HCT116 (cell line): Measurements from ENCODE around the gene KRT6A.

Experiments used
- CEBPB ChIP-seq: IDR thresholded peaks from 2 replicates; pipeline ENCODE4 v1.6.1; 2012; ENCODE audit warnings: low read depth
- EZH2 ChIP-seq: fragments of 200-600 bp; sonication (generic); IDR thresholded peaks from 2 replicates; pipeline ENCODE4 v1.6.1; 2017; ENCODE audit warnings: antibody characterized with exemption, mixed run types
- EZH2phosphoT487 ChIP-seq: fragments of 200-600 bp; IDR thresholded peaks from 2 replicates; pipeline ENCODE4 v1.6.1; 2018; ENCODE audit warnings: antibody characterized with exemption, borderline replicate concordance
- JUND ChIP-seq: IDR thresholded peaks from 2 replicates; pipeline ENCODE4 v1.6.1; 2012
- POLR2A ChIP-seq: IDR thresholded peaks from 2 replicates; pipeline ENCODE4 v1.7.0; 2011; ENCODE audit warnings: borderline replicate concordance; ENCODE audit not compliant: insufficient read depth, insufficient read length; ENCODE audit errors: extremely low read depth
- ZNF274 ChIP-seq: fragments of 200-500 bp; sonication (Bioruptor generic); IDR thresholded peaks from 2 replicates; pipeline ENCODE4 v1.6.1; 2014; ENCODE audit warnings: mild to moderate bottlenecking, low read depth, low read length, inconsistent platforms
- TF ChIP-seq, protein P1 (sequence below): IDR thresholded peaks from 2 replicates; pipeline ENCODE4 v1.6.1; 2012
- TF ChIP-seq, protein P2 (sequence below), 3 experiments: fragments of 200-600 bp in 1 of 3; sonication (generic) in 1 of 3; IDR thresholded peaks in 2 of 3; conservative IDR thresholded peaks in 1 of 3; 2 replicates each; pipeline ENCODE4 v1.5.1; 2012 to 2017; ENCODE audit warnings: low read depth in 2 of 3, low read length in 2 of 3, antibody characterized with exemption in 1 of 3, borderline replicate concordance in 1 of 3, control low read depth in 1 of 3, mild to moderate bottlenecking in 1 of 3, mixed read lengths in 1 of 3, mixed run types in 1 of 3, moderate library complexity in 1 of 3; ENCODE audit not compliant: insufficient read depth in 1 of 3
- TF ChIP-seq, protein P3 (sequence below): IDR thresholded peaks from 2 replicates; pipeline ENCODE4 v1.6.1; 2011; ENCODE audit warnings: mild to moderate bottlenecking, low read length, moderate library complexity; ENCODE audit not compliant: insufficient replicate concordance; ENCODE audit errors: extremely low read depth
- TF ChIP-seq, protein P4 (sequence below): IDR thresholded peaks from 2 replicates; pipeline ENCODE4 v1.6.1; 2012; ENCODE audit warnings: low read depth
- TF ChIP-seq, protein P5 (sequence below): IDR thresholded peaks from 2 replicates; pipeline ENCODE4 v1.6.1; 2012

DNA sequence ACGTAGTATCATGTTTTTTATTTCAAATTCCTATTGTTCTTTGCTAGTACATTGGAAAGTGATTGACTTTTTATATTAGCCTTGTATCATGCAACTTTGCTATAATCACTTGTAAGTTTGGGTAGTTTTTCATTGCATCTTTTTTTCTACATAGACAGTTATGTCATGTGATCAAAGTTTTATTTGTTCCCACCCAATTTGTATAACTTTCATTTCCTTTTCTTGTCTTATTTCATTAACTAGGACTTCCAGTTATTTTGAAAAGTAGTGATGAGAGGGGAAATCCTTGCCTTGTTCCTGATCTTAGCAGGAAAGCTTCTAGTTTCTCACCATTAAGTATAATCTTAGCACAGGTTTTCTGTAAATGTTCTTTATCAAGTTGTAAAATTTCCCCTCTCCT lies 9.8 kb upstream of the KRT6A start:
- TF ChIP-seq, protein P1, sequence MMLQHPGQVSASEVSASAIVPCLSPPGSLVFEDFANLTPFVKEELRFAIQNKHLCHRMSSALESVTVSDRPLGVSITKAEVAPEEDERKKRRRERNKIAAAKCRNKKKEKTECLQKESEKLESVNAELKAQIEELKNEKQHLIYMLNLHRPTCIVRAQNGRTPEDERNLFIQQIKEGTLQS: no peak
- TF ChIP-seq, protein P2, sequence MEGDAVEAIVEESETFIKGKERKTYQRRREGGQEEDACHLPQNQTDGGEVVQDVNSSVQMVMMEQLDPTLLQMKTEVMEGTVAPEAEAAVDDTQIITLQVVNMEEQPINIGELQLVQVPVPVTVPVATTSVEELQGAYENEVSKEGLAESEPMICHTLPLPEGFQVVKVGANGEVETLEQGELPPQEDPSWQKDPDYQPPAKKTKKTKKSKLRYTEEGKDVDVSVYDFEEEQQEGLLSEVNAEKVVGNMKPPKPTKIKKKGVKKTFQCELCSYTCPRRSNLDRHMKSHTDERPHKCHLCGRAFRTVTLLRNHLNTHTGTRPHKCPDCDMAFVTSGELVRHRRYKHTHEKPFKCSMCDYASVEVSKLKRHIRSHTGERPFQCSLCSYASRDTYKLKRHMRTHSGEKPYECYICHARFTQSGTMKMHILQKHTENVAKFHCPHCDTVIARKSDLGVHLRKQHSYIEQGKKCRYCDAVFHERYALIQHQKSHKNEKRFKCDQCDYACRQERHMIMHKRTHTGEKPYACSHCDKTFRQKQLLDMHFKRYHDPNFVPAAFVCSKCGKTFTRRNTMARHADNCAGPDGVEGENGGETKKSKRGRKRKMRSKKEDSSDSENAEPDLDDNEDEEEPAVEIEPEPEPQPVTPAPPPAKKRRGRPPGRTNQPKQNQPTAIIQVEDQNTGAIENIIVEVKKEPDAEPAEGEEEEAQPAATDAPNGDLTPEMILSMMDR (IDR thresholded peaks at IDR 0.05 in 2 of 3, conservative IDR thresholded peaks at IDR 0.05 in 1 of 3; ENCODE audit: borderline replicate concordance in 1 of 3, insufficient read depth in 1 of 3, low read depth in 2 of 3, low read length in 2 of 3): no peak
- TF ChIP-seq JUND (no peak), POLR2A (no peak), ZNF274 (no peak), EZH2 (no peak), CEBPB (no peak), EZH2phosphoT487 (no peak)
- TF ChIP-seq, protein P3, sequence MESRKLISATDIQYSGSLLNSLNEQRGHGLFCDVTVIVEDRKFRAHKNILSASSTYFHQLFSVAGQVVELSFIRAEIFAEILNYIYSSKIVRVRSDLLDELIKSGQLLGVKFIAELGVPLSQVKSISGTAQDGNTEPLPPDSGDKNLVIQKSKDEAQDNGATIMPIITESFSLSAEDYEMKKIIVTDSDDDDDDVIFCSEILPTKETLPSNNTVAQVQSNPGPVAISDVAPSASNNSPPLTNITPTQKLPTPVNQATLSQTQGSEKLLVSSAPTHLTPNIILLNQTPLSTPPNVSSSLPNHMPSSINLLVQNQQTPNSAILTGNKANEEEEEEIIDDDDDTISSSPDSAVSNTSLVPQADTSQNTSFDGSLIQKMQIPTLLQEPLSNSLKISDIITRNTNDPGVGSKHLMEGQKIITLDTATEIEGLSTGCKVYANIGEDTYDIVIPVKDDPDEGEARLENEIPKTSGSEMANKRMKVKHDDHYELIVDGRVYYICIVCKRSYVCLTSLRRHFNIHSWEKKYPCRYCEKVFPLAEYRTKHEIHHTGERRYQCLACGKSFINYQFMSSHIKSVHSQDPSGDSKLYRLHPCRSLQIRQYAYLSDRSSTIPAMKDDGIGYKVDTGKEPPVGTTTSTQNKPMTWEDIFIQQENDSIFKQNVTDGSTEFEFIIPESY: no peak
- TF ChIP-seq, protein P4, sequence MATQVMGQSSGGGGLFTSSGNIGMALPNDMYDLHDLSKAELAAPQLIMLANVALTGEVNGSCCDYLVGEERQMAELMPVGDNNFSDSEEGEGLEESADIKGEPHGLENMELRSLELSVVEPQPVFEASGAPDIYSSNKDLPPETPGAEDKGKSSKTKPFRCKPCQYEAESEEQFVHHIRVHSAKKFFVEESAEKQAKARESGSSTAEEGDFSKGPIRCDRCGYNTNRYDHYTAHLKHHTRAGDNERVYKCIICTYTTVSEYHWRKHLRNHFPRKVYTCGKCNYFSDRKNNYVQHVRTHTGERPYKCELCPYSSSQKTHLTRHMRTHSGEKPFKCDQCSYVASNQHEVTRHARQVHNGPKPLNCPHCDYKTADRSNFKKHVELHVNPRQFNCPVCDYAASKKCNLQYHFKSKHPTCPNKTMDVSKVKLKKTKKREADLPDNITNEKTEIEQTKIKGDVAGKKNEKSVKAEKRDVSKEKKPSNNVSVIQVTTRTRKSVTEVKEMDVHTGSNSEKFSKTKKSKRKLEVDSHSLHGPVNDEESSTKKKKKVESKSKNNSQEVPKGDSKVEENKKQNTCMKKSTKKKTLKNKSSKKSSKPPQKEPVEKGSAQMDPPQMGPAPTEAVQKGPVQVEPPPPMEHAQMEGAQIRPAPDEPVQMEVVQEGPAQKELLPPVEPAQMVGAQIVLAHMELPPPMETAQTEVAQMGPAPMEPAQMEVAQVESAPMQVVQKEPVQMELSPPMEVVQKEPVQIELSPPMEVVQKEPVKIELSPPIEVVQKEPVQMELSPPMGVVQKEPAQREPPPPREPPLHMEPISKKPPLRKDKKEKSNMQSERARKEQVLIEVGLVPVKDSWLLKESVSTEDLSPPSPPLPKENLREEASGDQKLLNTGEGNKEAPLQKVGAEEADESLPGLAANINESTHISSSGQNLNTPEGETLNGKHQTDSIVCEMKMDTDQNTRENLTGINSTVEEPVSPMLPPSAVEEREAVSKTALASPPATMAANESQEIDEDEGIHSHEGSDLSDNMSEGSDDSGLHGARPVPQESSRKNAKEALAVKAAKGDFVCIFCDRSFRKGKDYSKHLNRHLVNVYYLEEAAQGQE: no peak
- TF ChIP-seq, protein P5, sequence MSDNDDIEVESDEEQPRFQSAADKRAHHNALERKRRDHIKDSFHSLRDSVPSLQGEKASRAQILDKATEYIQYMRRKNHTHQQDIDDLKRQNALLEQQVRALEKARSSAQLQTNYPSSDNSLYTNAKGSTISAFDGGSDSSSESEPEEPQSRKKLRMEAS: no peak
